Activated CD4-positive, alpha-beta T cell treated with anti-CD3 and anti-CD28 coated beads for 4 hours (primary cell): Measurements from ENCODE around the gene DOCK2.
"Not testable (repeated sequence)": the region's sequence is repeated elsewhere in the genome, so short reads cannot be mapped to it uniquely, and the experiment has no call there.

ENCODE experiments used
- DNase-seq, 2 donors: peaks; one replicate each; pipeline ENCODE4 v3.0.0-alpha.2; 2020

DOCK2 gene

DNA sequence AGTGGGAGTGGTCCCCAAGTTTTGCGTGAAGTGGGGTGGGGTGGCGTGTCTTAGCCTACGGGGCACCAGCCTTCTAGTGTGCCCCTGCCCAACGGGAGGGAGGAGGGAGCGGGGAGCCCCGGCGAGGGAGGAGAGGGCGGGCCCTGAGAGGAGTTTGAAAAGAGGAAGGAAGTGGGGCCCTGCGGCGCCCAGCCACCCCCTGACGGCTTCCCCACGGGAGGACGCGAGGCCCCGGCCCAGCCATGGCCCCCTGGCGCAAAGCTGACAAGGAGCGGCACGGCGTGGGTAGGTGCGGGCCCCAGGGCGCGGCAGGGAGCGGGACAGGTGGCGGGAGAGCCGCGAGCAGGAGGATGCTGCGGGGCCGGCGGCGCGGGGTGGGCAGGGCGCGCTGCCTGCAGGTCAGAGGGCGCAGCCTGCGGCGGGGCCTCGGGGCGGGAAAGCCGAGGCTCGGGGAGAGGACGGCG is at the start of gene DOCK2:
TSS of gene DOCK2 (plus strand) at position 191 of the 464 bp plus-strand sequence. CDS start at position 243, 52 bp downstream.
- DNase-seq, result peak; percentile 59 to 63

DNA sequence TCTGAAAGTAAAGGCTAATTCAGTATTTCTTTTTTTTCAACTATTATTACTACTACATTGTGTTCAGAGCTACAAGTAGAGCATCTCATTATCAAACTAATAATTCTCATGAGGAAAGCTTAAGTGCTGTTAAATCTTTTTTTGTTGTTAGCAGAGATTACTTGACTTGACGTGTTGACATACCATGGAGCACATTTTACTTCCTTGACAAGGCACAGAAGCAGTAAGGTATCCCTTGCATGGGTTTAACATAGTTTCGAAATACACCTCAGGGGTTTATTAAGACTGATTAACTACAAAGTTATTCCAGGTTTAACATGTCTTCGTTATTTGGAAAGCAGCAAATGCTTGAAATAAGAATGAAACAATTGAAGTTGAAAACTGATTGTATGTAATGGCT is 46.5 kb upstream of the DOCK2 start:
- no peak for DNase-seq

DNA sequence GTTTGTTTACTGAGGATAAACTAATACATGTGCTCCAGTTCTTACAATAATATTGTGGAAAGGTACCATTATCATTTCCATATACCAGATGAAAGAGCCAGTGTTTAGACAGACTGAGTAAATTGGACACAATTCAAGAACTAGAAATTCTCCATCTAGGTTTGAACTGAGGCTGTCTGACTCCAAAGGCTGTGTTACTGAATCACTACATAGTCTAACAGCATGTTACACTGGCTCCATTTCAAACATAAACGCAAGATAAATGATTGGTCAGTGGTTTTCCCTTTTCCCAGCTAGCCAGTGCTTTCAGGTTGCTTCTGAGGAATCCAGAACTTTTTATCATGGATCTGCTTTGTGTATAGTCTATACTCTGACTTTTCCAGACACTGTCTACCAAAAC is 45.4 kb upstream of the DOCK2 start:
- no peak for DNase-seq

DNA sequence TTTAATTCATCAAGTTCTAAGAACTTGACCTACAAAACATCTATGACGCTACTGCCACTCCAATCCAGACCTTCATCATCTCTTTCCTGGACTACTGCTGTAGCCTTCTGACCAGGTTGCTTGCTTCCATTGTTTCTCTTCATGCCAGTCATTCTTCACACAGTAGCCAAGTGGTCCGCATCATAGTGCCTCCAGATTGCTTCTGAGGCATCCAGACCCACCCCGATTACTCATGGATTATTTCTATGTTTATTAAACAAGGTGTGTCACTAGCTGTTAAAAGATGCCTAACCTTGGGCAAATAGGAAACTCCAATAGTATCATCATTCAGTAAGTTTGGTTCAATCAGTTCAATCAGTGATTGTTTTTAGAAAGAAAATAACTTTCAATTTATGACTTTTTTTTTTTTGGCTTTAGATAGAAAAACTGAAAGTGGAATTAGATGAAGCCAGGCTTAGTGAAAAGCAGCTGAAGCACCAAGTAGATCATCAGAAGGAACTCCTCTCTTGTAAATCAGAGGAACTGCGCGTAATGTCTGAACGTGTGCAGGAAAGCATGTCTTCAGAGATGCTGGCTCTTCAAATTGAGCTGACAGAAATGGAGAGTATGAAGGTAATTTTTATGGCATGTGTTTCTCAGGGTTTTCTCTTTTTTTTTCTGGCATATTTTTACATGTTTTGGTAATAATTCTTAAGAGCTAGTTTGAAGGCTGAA is 44.0 kb upstream of the DOCK2 start:
- DNase-seq, result no peak

DNA sequence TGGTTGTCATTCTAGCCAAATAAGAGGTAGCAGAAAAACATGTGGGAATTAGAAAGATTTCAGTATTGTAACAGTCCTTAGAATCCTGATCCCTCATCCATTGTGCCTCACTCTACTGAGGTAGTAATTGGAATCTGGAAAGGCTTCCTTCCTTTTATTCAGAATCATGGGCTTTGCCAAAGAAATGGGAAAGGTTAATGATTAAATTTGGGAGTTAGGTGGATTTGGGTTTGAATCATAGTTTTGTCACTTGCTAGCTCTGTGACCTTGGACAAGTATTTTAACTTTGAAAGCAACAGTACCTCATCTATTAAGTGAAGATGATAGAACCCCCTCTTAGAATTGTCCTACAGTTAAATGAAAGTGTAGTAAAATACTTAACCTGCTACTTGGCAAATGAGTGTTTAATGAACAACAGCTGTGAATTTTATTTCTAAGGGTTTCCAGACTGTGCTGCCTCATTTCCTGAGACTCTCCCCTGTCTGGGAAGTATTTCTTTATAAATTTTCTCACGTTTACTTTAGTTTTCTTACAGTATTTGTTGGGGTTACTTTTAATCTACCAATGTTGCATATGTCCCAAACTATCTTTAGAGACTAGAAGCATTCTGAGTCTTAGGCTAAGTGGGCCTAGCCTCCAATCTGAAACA is 41.8 kb upstream of the DOCK2 start:
- DNase-seq, result no peak

DNA sequence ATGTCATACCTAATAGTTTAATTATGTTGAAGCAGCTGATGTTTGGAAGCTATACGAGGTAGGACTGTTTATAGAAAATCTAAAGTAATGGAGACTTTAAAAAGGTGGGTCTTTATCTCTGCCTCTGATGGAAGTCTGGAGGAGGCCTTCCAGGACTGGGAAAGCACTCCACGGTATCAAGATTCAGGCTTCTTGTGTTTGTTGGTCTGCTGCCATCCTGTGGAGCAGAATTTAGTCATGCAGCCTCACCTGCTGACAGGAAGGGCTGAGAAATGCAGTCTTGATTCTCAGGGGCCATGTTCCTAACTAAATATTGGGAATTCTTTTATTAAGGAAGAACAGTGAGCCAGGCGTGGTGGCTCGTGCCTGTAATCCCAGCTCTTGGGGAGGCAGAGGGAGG is 37.6 kb upstream of the DOCK2 start:
- DNase-seq, result no peak

DNA sequence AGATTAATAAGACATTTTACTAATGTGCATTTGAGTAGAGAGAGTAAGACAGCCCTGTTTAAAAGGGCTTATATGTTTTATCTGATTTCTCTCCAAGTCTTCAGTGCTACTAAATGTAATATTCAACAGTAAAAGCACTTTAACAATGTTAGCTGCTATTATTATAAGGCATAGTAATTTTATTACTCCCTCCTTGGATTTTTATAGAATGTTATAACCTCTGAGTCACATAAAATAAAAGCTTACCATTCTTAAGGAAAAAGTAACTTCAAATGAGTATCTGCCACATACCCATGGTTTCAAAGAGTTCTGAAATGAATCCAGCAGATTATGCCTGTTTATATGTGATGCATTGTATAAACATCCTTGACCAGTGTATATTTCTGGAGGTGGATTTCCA is 34.5 kb upstream of the DOCK2 start:
- DNase-seq, result no peak

DNA sequence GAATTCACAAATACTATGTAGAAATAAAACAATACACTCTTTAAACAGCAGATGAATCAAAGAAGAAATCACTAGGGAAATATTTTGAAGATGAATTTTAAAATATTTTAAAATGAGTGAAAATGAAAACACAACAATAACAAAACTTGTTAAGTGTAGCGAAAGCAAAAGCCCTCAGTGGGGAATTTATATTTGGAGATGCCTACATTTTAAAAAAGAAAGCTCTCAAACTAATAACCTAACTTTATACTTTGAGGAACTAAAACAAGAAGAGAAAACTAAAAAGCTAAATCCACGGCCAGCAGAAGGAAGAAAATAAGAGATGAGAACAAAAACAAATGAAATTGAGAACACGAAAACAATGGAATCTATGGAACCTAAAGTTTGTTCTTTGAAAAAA is 30.8 kb upstream of the DOCK2 start:
- no peak for DNase-seq

DNA sequence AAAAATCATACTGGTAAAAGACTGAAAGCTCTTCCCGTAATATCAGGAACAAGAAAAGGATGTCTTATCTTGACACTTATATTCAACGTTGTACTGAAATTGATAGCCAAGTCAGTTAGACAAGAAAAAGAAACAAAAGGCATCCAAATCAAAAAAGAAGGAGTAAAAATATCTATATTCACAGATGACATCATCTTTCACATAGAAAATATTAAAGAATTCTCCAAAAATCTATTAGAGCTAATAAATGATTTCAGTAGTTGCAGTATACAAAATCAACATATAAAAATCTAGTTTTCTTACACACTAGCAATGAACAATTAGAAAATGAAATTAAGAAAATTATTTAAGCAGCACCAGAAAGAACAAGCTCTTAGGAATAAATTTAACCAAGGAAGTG is 29.2 kb upstream of the DOCK2 start:
- no peak for DNase-seq

DNA sequence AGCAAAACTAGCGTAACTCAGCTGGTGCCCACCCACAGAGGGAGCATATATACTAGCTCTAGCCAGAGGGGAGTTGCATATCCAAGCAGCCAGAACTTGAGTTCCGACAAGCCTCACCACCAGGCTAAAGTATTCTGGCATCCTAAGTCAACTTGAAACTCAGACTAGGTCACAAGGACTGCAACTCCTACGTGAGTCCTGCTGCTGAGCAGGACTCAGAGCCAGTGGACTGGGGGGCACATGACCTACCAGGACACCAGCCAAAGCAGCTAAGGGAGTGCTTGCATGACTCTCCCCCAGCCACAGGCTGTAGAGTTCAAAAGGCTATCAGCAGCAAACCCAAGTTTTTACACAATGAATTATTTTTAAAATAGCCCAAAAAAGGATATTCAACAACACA is 27.4 kb upstream of the DOCK2 start:
- DNase-seq, result no peak

DNA sequence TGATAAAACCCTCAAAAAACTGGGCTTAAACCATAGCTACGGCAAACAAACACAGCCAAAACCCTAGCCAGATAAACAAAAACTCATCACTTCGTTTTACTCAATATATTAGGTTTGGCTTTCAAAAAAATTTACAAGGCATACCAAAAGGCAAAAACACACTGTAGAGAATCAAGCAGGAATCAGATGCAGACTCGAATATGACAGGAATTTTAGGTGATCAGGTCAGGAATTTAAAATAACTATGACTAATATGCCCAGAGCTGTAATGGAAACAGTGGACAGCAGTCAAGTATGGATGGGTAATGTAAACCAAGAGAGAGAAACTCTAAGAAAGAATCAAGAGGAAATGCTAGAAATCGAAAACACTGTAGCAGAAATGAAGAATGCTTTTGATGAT is 26.5 kb upstream of the DOCK2 start:
- no peak for DNase-seq

DNA sequence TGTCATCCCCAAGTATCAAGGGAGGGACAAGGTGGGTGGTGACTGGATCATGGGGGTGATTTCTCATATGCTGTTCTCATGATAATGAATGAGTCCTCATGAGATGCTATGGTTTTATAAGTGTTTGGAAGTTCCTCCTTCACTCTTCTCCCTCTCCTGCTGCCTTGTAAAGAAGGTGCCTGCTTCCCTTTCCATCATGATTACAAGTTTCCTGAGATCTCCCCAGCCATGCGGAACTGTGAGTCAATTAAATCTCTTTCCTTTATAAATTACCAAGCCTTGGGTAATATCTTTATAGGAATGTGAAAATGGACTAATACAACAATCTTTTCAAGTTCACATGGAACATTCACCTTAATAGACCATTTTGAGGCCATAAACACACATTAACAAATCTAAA is 21.5 kb upstream of the DOCK2 start:
- DNase-seq, result no peak

DNA sequence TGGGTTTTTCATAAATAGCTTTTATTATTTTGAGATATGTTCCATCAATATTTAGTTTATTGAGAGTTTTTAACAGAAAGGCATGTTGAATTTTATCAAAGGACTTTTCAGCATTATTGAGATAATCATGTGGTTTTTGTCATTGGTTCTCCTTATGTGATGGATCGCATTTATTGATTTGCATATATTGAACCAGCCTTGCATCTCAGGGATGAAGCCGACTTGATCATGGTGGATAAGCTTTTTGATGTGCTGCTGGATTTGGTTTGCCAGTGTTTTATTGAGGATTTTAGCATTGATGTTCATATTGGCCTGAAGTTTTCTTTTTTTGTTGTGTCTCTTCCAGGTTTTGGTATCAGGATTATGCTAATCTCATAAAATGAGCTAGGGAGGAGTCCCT is 12.8 kb upstream of the DOCK2 start:
- not testable (repeated sequence) for DNase-seq

DNA sequence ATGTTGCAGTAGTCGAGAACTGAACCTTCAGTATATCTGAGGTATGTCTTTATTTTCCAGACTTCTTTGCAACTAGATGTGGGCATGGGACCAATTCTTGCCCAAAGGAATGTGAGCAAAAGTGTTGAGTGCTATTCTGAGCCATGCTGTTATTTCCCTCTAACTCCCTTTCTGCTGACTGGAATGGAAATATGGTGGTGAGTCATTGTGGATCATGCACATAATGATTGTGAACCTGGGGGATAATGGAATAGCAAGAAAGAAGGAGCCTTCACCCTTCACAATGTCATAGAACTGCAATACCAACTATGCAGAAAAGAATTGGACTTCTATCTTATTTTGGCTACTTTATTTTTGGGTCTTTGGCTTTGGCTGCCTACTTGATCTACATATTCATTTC is 10.3 kb upstream of the DOCK2 start:
- no peak for DNase-seq

DNA sequence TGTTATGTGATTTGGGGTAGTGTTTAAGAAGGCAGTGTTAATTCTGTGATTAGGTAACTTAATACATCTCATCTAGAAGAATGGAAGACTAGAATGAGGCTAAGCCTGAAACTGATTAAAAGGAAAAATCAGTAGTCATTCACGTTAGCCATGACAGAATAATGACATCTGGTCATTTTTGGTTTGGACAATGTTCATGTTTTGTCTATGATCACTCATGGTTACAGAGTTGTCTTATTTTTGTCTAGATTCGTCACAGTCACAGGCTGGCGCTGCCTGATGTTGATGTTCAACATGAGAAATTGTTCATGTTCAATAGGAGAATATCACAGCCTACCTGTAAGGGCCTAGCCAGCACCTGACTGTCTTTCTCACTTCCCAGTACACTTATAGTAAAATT is 9.5 kb upstream of the DOCK2 start:
- no peak for DNase-seq

DNA sequence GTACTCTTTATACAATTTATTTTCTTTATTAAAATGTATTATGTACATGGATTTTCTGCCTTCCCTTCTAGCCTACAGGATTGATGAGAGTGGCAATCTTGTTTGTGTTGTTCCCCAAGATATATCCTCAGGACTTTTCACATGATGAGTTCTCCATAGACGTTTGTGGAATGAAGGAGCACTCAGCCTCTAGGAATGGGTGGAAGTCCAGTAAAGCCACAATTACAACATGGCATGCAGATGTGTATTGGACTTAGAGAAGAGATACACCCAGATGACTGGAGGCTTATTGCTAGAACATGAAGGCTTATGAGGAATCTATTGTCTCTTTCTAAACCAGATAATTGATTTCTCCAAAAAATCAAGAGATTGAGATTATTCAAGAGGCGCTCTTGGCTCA is 8.2 kb upstream of the DOCK2 start:
- DNase-seq, result no peak

DNA sequence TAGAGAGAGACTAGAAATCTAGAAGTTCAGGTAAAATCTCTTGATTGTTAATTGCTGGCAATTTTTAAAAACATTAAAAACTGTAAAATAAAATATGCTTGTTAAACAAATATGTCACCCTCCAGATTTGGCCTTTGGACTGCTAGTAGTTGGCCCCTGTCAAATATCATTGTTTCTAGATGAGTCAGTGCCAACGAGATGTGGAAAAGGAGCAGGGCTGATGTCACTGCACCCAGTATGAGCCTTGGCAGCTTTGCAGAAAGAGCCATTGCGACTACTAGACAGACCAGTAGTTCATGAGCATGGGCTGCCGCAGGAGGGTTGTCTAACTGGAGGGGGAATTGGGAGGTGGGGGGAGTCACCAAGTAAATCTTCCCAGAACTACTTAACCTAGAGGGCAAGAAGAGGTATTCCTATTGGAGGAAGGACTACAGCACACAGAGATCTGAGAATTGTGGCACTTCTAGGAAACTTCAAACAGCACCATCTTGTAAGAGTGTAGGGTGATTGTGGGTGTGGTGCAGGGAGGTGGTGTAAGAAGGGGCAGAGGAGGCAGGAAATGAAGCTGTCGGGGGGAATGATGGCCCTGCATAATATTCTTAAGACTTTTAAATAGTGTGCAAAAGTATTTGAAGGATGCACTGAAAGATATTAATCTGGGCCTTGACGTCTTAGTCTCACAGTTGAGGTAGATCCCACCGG is 7.1 kb upstream of the DOCK2 start:
- DNase-seq, result no peak

DNA sequence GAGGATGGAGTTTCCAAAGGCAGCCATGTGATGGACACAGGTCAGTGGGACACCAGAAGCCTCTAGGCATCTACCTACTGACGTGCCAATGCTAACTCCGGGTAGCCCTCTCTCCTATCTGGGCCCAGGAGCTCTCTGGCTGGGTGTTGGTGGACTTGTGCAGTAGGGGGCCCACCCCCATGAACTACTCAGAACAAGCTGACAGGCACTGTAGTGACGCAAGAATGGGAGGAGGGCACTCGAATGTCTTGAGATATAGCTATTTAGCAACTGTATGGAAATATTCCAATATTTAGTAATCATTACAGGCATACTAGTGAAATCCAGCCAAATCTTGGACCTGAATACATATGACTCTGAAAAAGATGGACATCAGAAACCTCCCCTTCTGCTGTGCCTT is 5.7 kb upstream of the DOCK2 start:
- DNase-seq, result no peak

DNA sequence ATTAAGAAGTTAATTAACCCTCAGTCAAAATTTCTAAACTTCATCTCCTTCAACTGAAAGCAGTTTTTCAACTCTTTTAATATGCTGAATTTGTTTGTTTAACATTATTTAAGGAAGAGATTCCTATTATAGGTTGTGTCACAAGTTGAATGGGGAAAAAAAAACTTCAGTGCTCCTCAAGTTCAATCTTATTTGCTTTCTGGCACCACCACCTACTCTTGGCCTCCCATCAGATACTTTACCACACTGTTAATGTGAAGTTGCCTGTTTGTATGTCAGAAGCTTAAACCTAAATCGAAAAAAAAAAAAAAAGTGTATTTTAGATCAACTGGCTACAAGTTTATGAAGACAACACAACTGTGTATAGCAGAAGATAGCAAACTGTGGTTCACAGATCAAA is 4.1 kb upstream of the DOCK2 start:
- DNase-seq, result no peak

DNA sequence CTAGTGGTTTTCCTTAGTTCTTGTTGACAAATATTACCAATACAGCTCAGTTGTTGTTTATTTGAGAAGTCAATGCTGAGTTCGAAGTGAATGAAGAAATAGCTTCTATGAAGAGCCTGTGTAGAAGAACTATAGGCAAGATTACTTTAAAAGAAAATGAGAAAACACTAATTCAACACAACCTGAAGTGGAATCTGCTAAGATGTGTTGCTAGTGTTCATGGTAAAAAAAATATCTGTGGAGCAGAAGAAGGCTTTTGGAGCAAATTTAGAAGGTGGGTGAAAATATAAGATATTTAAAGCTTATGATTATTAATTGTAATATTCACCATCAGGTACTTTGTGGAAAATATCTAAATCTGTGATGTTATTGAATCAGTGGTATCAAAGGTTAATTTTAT is 2.5 kb upstream of the DOCK2 start:
- DNase-seq, result no peak

DNA sequence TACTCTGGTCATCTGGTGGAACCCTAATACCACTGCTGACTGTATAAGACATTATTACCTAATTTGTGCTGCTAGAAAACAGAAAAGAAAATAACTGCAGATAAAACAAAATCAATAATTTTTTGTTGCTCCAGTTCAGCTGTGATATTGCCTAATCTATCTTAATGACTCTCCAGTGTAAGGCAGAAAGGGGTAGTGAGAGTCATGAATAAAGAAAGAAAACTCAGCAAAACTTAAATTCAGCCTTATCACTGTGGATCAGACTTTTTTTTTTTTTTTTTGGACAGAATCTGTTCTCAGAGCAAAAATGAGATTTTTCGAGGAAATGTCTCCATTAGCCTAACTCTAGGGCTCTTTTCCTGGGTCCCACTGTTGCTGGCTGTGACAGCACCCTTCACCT is 1.1 kb upstream of the DOCK2 start:
- DNase-seq, result no peak

DNA sequence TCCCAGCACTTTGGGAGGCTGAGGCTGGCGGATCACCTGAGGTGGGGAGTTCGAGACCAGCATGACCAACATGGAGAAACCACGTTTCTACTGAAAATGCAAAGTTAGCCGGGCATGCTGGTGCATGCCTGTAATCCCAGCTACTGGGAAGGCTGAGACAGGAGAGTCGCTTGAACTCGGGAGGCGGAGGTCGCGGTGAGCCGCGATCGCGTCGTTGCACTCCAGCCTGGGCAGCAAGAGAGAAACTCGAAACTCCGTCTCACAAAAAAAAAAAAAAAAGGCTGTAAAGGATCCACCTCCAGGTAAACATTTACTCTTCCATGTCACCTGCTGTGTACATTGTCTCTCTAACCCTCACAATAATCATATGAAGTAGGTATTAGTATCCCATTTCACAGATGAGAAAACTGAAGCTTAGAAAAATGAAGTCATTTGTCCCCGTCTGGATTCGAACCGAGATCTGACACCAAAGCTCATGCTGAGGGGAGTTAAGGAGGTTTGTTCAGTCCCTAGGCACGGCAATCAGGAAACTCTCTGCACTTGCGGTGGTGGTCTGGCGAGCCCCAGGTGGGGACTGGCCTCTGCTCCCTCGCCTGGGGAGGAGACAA is 494 bp upstream of the DOCK2 start:
- DNase-seq, result no peak

DNA sequence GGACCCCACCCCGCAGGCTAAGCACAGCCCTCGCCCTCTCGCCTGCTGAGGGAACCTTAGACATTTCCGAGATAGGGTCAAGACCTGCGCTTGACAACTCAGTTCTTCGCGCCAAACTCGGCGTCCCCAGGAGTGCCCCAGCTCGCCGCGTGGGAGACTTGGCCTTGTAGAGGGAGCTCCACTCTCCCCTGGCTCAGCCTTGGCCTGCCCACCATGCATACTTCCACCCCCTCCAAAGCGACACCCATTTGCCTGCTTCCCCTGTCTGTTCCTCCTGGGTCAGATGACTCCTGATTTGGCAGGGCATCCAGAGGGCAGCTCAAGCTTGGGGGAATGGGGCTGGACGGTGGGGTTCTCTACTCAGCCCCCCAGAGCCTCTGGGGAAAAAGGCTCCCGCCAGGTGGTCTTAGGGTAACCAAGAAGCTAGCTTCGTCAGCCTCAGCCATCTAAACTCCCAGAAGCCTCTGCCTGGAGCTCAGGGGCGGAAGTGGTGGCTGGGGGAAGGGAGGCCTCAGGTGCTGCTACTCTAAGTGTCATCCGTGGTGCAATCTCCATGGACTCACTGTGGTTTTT is 560 bp downstream of the DOCK2 start:
- peak; percentile 65 to 68 for DNase-seq
